Heart right ventricle (tissue), 16 donors: Measurements from ENCODE around the gene PSMC3. TPM values are rescaled to one million over a fixed set of nuclear protein-coding genes. Genes with fewer than 3 reads are reported as not detected.

Experiments
- ATAC-seq, 8 donors: fragments of 200-7000 bp; cut with Tn5 transposase; one replicate each; pipeline ENCODE4 v1.9.1; 2020; ENCODE audit warnings: mild to moderate bottlenecking in 8 of 8, moderate library complexity in 8 of 8, moderate number of reproducible peaks in 1 of 8
- DNase-seq, 2 donors: peaks; one replicate each; pipeline ENCODE4 v3.0.0-alpha.2; 2020
- H3K27ac ChIP-seq, 10 donors: fragments of 200-600 bp; sonication (generic) in 2 of 10; one replicate each; pipeline versions ENCODE4 v1.5.0 to v1.8.0; 2020 to 2022; ENCODE audit warnings: mild to moderate bottlenecking in 3 of 10
- H3K27me3 ChIP-seq, 7 donors: fragments of 200-600 bp; one replicate each; pipeline ENCODE4 v1.8.0; 2021 to 2022; ENCODE audit warnings: mild to moderate bottlenecking in 2 of 7
- H3K36me3 ChIP-seq, 9 donors: fragments of 200-600 bp; sonication (generic) in 1 of 9; one replicate each; pipeline versions ENCODE4 v1.5.0 to v1.8.0; 2020 to 2022; ENCODE audit warnings: mild to moderate bottlenecking in 2 of 9
- H3K4me1 ChIP-seq, 9 donors: fragments of 200-600 bp; sonication (generic) in 1 of 9; one replicate each; pipeline versions ENCODE4 v1.5.0 to v1.8.0; 2020 to 2022; ENCODE audit warnings: mild to moderate bottlenecking in 4 of 9
- H3K4me3 ChIP-seq, 10 donors: fragments of 200-600 bp; sonication (generic) in 2 of 10; one replicate each; pipeline versions ENCODE4 v1.5.0 to v1.8.0; 2020 to 2022; ENCODE audit warnings: mild to moderate bottlenecking in 7 of 10, moderate library complexity in 2 of 10
- H3K9me3 ChIP-seq, 11 donors: fragments of 200-600 bp in 10 of 11; sonication (generic) in 2 of 11; one replicate each; pipeline versions ENCODE4 v1.5.0 to v1.8.0; 2013 to 2022; ENCODE audit warnings: mild to moderate bottlenecking in 2 of 11, control low read depth in 1 of 11, moderate library complexity in 1 of 11
- CTCF ChIP-seq, 9 donors: fragments of 200-600 bp; sonication (generic) in 2 of 9; IDR thresholded peaks; one replicate each; pipeline versions ENCODE4 v1.5.0 to v1.8.0; 2021 to 2022; ENCODE audit warnings: antibody characterized with exemption in 9 of 9, mild to moderate bottlenecking in 5 of 9, moderate library complexity in 1 of 9
- WGBS, 2 donors: extraction: QIAGEN DNeasy Blood & Tissue Kit; methylation state at CpG; one replicate each; pipeline ENCODE4 v1.1.7; 2013; ENCODE audit warnings: inconsistent platforms in 1 of 2; 5-methylcytosine and 5-hydroxymethylcytosine counted together
- intact Hi-C, 10 donors: fragments of 100-400 bp; cut with DNase I; formaldehyde crosslinking; loops; one replicate each; pipeline versions ENCODE4 v1.11.1 to v1.14.2; 2022
- polyA plus RNA-seq, 2 donors: library from polyadenylated mRNA; stranded (reverse); fragments of 200-250 nt; gene quantifications; one replicate each; pipeline ENCODE4 v1.2.3, GENCODE V29; 2013
- total RNA-seq, 10 donors: library from RNA; stranded (reverse); fragmentation: NEBNext Ultra II Directional in 3 of 10; extraction: Animal tissue kit (Norgen Biotek cat#: 25700) in 3 of 10; gene quantifications; one replicate each; pipeline versions ENCODE4 v1.2.1 to v1.2.4, GENCODE V29; 2021 to 2023
- donor health status: Arrhythmogenic right ventricular cardiomyopathy.
- donor health status: ischemic (EF 13 %, LVEDD 7.1; RV severe dilation, severe dysfunction).
- donor health status: healthy with polysubstance abuse.
- donor health status: DM: no; HTN: yes; CAD: no.
- donor health status: DM: no; HTN: no; CAD: no.
- donor health status: ischemic (EF 25% LVEDD 6.9; RV normal size, moderate dysfunction).
- donor health status: ischemic (EF 25% LVEDD 5.7; RV mildly dilated, moderate dysfunction).
- donor health status: healthy.
- donor health status: DM: yes; HTN: yes; CAD: no.
- donor health status: Ischemic cardiomyopathy.
- donor health status: ischemic (EF 35%, LVEDD 5.7; RV mildly dilated, moderate dysfunction).
- donor health status: nonischemic (EF 11% LVEDD 7.7; RV severe dilation, severe dysfunction).
- donor health status: DM: yes; HTN: yes; CAD: no.
- donor health status: PGD.
- donor health status: ischemic (EF 29% LVEDD 5.4; RV normal size, mild dysfunction).
- donor health status: nonischemic (EF 23%, LVEDD 6.1; RV moderate dilation, normal function).

The PSMC3 gene
- total and polyA plus RNA-seq, 12 donors: 129 to 272 (median 148) TPM

GRCh38 chr11:47431356-47432083 lies 5.3 kb upstream of the PSMC3 start:
- TF ChIP-seq CTCF (IDR thresholded peaks at IDR 0.05): no peak
- H3K9me3 ChIP-seq: no peaks in the 10 kb centered on the region
- no peaks in the 10 kb centered on the region for H3K36me3 ChIP-seq
- DNase-seq (no peak), ATAC-seq (no peak)
- WGBS, 2 donors: 90 to 92% methylated on average over 9 of the region's 9 CpGs
- peaks cover 0 to 9% (median 7%) of the 10 kb centered on the region in 9 donors for H3K4me1 ChIP-seq
- H3K27ac ChIP-seq: no peak overlapping the region
- no peak overlapping the region for H3K4me3 ChIP-seq
- intact Hi-C loops: no loop called here
- no peaks in the 10 kb centered on the region for H3K27me3 ChIP-seq

GRCh38 chr11:47430524-47430923 lies 4.3 kb upstream of the PSMC3 start:
- Histone ChIP-seq H3K9me3 (no peaks in the 10 kb centered on the region), H3K4me3 (no peak overlapping the region), H3K27ac (no peak overlapping the region), H3K36me3 (no peaks in the 10 kb centered on the region), H3K27me3 (no peaks in the 10 kb centered on the region), H3K4me1 (peaks cover 0 to 11% (median 9%) of the 10 kb centered on the region in 9 donors)
- TF ChIP-seq CTCF (IDR thresholded peaks at IDR 0.05): no peak
- no peak for DNase-seq
- WGBS, 2 donors: 61 to 62% methylated on average over 5 of the region's 5 CpGs
- intact Hi-C loops: no loop called here
- ATAC-seq: no peak

- 0 to 1% methylated on average over 14 of the region's 14 CpGs for WGBS, 2 donors
Measured at GRCh38 chr11:47425611-47426010, 628 bp downstream of the PSMC3 start.

More at GRCh38 chr11:47425611-47426010, 628 bp downstream of the PSMC3 start:
- no peak for DNase-seq
- Histone ChIP-seq H3K9me3 (no peaks in the 10 kb centered on the region), H3K27ac (peak overlapping the region; percentile 74 to 98 (median 92)), H3K27me3 (no peaks in the 10 kb centered on the region), H3K36me3 (peaks cover 0 to 46% (median 35%) of the 10 kb centered on the region in 9 donors), H3K4me1 (peaks cover 11 to 21% (median 16%) of the 10 kb centered on the region in 9 donors), H3K4me3 (peak overlapping the region; percentile 55 to 99 (median 88))
- TF ChIP-seq CTCF (IDR thresholded peaks at IDR 0.05): no peak
- intact Hi-C loops: loop anchor here in 3 of 10 donors (1.0 to 2.0 kb wide), 2 partner anchors 17 kb away; partner anchors contain the start of gene SLC39A13 (in 3 of the 3)
- ATAC-seq: peak in 1 of 8 donors; percentile 3
